GM10266 (cell line): Measurements from ENCODE around the gene WDR26.

Experiments
- DNase-seq: peaks from one replicate; pipeline ENCODE4 v3.0.0; 2012; ENCODE audit errors: extremely low spot score
- CTCF ChIP-seq: IDR thresholded peaks from 2 replicates; pipeline ENCODE4 v1.5.1; 2012; ENCODE audit warnings: mild to moderate bottlenecking, low read depth; ENCODE audit not compliant: control insufficient read depth, insufficient read depth; ENCODE audit errors: missing control alignments

WDR26 gene

GRCh38 chr1:224387943-224388342, 46.7 kb downstream of the WDR26 start:
- TF ChIP-seq CTCF, result no peak
- DNase-seq, result no peak

DNA sequence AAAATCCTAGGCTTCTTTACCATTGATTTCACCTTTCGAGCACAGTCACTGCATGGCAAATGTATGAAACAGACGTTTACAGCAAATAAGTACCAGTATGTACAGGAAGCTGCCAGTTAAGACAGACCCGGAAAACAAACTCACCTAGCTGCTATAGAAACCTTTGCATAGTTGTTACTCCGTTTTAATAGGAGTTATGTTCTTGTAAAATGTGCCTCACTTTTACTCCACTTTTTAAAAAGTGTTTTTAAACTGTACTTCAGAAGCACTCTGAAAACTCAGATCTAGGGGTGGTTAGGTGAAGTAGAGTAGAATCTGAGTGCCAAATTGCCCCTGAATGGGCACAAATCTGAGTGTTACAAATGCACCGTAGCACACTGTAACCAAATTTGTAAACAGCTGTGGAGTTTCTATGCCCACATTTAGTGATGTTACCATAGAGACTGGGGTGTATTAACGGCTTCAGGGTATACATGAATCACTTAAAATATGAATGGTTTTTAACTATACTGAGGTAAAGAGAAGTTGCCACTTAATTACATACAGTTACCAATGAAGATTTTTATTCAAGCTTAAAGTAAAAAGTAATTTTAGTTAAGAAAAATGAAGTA, 47.2 kb downstream of the WDR26 start:
- DNase-seq, result no peak
- TF ChIP-seq CTCF, result no peak

- no peak for DNase-seq
- no peak for TF ChIP-seq CTCF
These were observed 51.4 kb downstream of the WDR26 start for GRCh38 chr1:224383218-224383617.

GRCh38 chr1:224381880-224382548, 52.6 kb downstream of the WDR26 start:
- TF ChIP-seq CTCF, result no peak
- no peak for DNase-seq

DNA sequence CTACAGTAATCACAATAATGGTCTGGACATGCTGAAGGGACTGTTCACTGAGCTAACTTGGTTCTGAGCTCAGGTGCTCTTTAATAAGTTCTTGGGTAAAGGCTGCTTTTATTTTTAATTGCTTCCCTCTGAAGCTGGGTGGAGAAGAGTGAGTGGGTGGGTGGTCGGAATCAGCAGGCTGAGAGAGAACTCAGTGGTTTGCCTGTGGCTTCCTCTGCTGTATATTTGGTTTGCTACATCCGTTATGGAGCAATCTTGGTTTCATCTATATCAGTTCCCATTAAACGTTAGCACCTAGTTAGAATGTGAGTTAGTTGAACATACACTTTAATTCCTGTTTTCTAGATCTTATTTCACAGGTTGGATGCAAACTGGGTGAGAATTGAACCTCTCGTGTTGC, 54.6 kb downstream of the WDR26 start:
- no peak for DNase-seq
- TF ChIP-seq CTCF, result no peak

DNA sequence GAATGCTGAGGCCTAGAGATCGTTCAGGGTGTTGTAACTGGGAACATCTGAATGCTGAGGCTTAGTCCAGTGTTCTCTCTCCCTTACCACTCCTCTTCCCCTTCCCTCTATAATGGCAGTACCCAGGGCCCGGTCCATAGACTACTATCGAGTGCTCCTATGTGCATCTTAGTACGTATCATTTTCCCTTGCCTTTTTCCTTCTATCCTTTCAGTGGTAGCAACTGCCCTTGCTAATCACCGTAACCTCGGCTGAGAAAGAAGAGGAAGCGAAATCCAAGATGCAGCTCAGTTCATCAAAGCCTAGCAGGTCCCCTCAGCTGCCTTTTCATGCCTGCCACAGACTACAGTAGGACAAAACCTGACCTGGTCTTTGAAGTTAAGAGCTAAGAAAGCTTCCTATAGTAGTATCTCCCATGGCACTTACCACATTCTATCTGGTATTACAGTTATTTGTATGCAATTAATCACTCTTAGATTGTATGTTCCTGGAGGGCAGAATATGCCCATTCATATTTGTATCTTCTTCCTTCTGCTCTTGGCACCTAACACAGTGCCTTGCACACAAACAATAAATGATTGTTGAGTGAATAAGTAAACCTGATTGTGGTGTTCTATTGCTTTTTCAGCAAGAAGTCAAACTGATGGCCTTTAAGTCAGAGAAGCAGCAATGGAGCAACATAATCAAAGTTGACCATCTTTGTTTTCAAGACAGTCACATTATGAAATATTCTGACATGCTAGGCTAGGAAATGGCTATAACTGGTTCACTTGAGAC, 55.6 kb downstream of the WDR26 start:
- DNase-seq, result no peak
- no peak for TF ChIP-seq CTCF

- peak; percentile 63 for DNase-seq
These were observed 57.0 kb downstream of the WDR26 start for GRCh38 chr1:224377676-224378006.

More at GRCh38 chr1:224377676-224378006, 57.0 kb downstream of the WDR26 start:
- no peak for TF ChIP-seq CTCF
